Rectal smooth muscle tissue (tissue), 1 donor: ENCODE data around the gene SNRNP25.
A peak's percentile ranks its signal among the peaks of the same experiment; 100 is the strongest.

Experiments
- H3K27ac ChIP-seq: one replicate; pipeline ENCODE4 v1.7.0; 2013; ENCODE audit warnings: low read depth, low read length, inconsistent platforms
- H3K27me3 ChIP-seq: one replicate; pipeline ENCODE4 v1.7.0; 2013; ENCODE audit warnings: low read length; ENCODE audit not compliant: control insufficient read depth, insufficient read depth
- H3K36me3 ChIP-seq: one replicate; pipeline ENCODE4 v1.7.0; 2013; ENCODE audit warnings: low read length; ENCODE audit not compliant: control insufficient read depth, insufficient read depth
- H3K4me1 ChIP-seq: one replicate; pipeline ENCODE4 v1.7.0; 2013; ENCODE audit warnings: low read length; ENCODE audit not compliant: control insufficient read depth, insufficient read depth
- H3K4me3 ChIP-seq: one replicate; pipeline ENCODE4 v1.7.0; 2013; ENCODE audit warnings: low read length
- H3K9ac ChIP-seq: one replicate; pipeline ENCODE4 v1.7.0; 2013; ENCODE audit warnings: low read length

Gene SNRNP25

GRCh38 chr16:71210-71539, 17.5 kb downstream of the SNRNP25 start:
- Histone ChIP-seq H3K4me1 (peaks cover 10% of the 10 kb centered on the region), H3K4me3 (peak overlapping the region; percentile 72), H3K36me3 (no peaks in the 10 kb centered on the region), H3K27me3 (no peaks in the 10 kb centered on the region), H3K27ac (peak overlapping the region; percentile 78), H3K9ac (no peak overlapping the region)

- H3K36me3 ChIP-seq, result no peaks in the 10 kb centered on the region
- peak overlapping the region; percentile 78 for H3K27ac ChIP-seq
- no peaks in the 10 kb centered on the region for H3K27me3 ChIP-seq
- H3K4me1 ChIP-seq, result peaks cover 14% of the 10 kb centered on the region
- H3K9ac ChIP-seq, result peak overlapping the region; percentile 71
- peak overlapping the region; percentile 72 for H3K4me3 ChIP-seq
These were observed 18.1 kb downstream of the SNRNP25 start for GRCh38 chr16:71540-72401.

- no peaks in the 10 kb centered on the region for H3K27me3 ChIP-seq
- H3K4me3 ChIP-seq, result peak within 1 kb of the TSS; percentile 72
- H3K36me3 ChIP-seq, result no peaks in the 10 kb centered on the region
- peak within 1 kb of the TSS; percentile 71 for H3K9ac ChIP-seq
- peak within 1 kb of the TSS; percentile 78 for H3K27ac ChIP-seq
- peaks cover 20% of the 10 kb centered on the region for H3K4me1 ChIP-seq
These were observed 19.2 kb downstream of the SNRNP25 start, which contains the start of gene RHBDF1 for GRCh38 chr16:72561-73548. Gene RHBDF1 (minus strand): TSS chr16:72631. CDS start chr16:65015, 7,616 bp downstream.

GRCh38 chr16:74051-74746, 20.6 kb downstream of the SNRNP25 start:
- no peak overlapping the region for H3K9ac ChIP-seq

GRCh38 chr16:74747-75334, 21.2 kb downstream of the SNRNP25 start:
- Histone ChIP-seq H3K9ac (no peak overlapping the region), H3K27ac (peak overlapping the region; percentile 15), H3K27me3 (no peaks in the 10 kb centered on the region), H3K4me3 (no peak overlapping the region), H3K36me3 (no peaks in the 10 kb centered on the region), H3K4me1 (peaks cover 20% of the 10 kb centered on the region)

More at GRCh38 chr16:74051-74746, 20.6 kb downstream of the SNRNP25 start:
- no peaks in the 10 kb centered on the region for H3K27me3 ChIP-seq
- no peak overlapping the region for H3K4me3 ChIP-seq
- H3K36me3 ChIP-seq, result no peaks in the 10 kb centered on the region
- peaks cover 20% of the 10 kb centered on the region for H3K4me1 ChIP-seq
- H3K27ac ChIP-seq, result no peak overlapping the region

- Histone ChIP-seq H3K27ac (peak overlapping the region; percentile 15), H3K9ac (no peak overlapping the region), H3K4me3 (no peak overlapping the region), H3K36me3 (no peaks in the 10 kb centered on the region), H3K4me1 (peaks cover 20% of the 10 kb centered on the region), H3K27me3 (no peaks in the 10 kb centered on the region)
These were observed 22.2 kb downstream of the SNRNP25 start for GRCh38 chr16:75580-76501.

- Histone ChIP-seq H3K4me3 (peak overlapping the region; percentile 62), H3K9ac (no peak overlapping the region), H3K36me3 (no peaks in the 10 kb centered on the region), H3K27ac (peak overlapping the region; percentile 82), H3K4me1 (peaks cover 14% of the 10 kb centered on the region), H3K27me3 (no peaks in the 10 kb centered on the region)
These were observed 23.1 kb downstream of the SNRNP25 start for GRCh38 chr16:76535-77272.

GRCh38 chr16:77273-77806, 23.7 kb downstream of the SNRNP25 start:
- Histone ChIP-seq H3K36me3 (no peaks in the 10 kb centered on the region), H3K27me3 (no peaks in the 10 kb centered on the region), H3K4me1 (peaks cover 14% of the 10 kb centered on the region), H3K4me3 (peak overlapping the region; percentile 62), H3K9ac (peak overlapping the region; percentile 34), H3K27ac (peak overlapping the region; percentile 82)

GRCh38 chr16:77807-78443, 24.3 kb downstream of the SNRNP25 start, which contains the start of gene MPG:
Gene MPG (plus strand): TSS chr16:78225. CDS start chr16:78310, 85 bp downstream.
- peak within 1 kb of the TSS; percentile 62 for H3K4me3 ChIP-seq
- H3K27me3 ChIP-seq, result no peaks in the 10 kb centered on the region
- H3K27ac ChIP-seq, result peak within 1 kb of the TSS; percentile 82
- no peaks in the 10 kb centered on the region for H3K36me3 ChIP-seq
- H3K4me1 ChIP-seq, result peaks cover 11% of the 10 kb centered on the region
- peak within 1 kb of the TSS; percentile 83 for H3K9ac ChIP-seq
